GM19438 (cell line): ENCODE data around the gene RASSF5.
"Not testable (repeated sequence)": the region's sequence is repeated elsewhere in the genome, so short reads cannot be mapped to it uniquely, and the experiment has no call there.

Experiments
- ATAC-seq: cut with Tn5 transposase; IDR thresholded peaks from one replicate; pipeline ENCODE4 v1.9.1; 2021; ENCODE audit warnings: low read depth; ENCODE audit not compliant: unreplicated experiment

The RASSF5 gene

DNA sequence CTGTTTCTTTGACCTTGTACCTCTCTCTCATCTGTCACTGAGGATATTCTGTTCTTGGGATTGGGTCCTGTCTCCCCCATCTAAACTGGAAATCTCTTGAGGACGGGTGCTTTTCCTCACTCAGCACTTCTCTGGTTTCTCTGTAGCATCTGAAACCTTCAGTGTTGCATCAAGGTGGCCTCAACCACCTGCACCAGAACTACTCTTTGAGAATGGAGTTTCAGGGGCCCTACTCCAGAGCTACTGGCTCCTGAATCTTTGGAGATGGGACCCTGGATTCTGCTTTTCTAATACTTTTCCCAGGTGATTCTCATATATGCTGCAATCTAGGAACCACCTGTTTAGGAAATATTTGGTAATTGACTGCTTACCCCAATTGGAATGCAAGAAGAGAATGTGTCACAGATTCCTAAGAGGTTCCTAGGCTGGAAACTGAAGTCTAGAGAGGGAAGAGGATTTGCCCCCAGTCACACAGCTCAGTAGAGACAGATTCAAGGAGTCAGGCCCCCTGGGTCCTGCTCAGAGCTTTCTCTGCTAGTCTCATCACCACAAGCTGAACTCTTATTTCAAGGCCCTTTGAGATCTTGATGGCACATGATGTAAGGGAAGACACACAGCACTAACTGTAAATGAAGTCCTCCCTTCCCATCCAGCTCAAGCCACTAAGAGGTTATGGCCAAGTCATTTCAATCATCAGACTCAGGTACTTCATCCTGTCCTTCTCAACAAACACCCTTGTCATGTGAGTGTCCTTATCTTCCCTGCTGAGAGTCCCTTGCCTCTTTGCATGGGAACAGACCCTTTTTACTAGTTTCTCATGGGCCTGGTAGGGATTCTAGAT is 56.3 kb downstream of the RASSF5 start:
- peak; percentile 38 for ATAC-seq

DNA sequence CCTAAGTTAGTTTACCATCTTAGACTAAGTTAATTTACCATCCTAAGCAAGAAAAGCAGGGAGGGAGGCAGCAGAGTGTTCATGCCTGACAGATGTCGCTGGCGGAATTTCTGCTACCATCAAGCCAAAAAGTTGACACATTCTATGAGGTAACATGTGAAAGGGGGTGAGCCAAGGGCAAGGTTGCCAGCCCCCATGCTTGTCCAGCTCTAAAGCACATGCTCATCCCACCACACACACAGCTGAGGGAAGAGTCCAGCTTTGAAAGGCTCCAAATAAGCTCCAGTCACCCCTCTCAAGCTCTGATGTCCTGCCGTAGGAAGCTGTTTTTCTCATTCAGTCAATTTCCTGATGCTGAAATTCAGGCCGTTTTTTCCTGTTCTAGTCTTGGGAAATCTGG is 58.7 kb downstream of the RASSF5 start:
- no peak for ATAC-seq

DNA sequence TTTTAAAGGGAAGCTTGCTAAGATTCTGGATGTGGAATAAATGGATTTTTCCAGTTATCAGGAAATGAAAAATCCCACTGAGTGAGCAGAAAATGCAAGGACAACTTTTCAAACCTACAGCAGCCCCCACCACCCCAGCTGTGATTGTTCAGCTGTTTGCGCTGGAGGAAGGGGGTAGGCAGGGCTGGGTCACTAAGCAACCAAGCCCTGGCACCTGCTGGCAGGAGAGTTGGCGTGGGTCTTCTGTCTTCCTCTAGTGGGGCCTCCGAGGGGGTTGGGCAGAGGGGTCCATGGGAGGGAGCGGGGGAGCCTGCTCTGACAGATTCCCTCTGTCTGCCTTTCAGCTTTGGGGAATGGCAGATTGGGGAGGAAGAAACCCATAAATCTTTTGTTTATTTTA is 59.7 kb downstream of the RASSF5 start:
- no peak for ATAC-seq

DNA sequence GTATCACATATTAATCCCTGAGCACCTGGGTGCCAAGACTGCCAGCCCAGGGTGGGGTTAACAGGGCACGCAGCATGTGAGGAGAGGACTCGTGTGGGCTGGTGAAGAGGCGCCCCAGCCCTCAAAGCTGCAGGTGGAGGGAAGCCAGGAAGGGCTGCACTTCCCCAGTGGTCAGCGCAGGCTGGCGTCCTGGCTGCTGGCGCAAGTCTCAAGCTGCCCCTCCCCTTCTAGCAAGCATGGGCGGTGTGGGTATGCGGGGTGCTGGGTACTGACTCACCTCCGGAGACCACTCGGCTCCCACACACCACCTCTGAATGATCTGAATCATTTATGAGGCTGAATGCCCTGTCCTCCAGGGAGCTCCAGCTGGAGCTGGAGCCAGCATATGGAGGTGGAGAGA is 60.9 kb downstream of the RASSF5 start:
- no peak for ATAC-seq

DNA sequence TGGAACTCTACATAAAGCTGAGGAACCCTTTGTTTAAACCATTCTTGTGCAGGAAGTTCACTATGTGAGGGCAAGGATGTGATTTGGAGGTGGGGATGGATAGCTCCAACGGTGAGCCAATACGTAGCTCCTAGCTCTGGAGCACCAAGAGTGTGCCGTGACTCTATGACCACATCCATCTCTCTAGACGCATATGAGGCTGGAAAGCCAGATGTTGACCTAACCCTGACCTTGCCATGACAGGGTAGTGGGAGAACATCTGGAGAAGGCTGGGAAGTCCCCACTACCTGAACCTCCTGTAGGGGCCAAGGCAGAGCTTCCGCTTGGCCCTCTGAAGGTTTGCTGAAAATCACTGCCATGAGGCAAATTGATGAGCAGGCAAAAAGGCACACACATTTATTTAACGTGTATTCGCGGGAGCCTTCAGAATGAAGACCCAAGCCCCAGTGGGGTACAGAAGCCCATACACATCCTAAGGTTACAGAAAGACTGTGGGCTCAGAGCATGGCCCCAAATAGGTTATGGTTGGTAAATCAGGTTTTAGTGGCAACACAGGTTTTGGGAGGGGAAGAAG is 61.5 kb downstream of the RASSF5 start:
- no peak for ATAC-seq

DNA sequence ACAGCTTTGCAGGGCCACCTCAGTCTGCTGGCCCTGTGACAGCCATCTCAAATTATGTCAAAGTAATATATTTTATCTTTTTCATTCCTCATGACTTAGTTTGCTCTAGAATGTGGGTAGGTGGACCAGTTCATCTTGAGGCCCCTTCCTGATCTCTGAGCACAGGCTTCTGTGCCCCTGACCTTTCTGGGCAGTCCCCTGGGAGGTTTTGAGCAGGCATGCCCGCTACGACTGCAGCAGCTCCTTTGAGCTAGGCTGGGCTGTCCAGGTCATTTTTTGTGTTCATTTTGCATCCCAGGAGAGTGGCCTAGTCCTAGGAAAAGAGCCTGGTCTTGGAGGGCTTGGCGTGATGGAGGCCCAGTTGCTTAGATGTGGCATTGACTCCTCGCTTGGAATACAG is 62.2 kb downstream of the RASSF5 start:
- ATAC-seq: no peak

DNA sequence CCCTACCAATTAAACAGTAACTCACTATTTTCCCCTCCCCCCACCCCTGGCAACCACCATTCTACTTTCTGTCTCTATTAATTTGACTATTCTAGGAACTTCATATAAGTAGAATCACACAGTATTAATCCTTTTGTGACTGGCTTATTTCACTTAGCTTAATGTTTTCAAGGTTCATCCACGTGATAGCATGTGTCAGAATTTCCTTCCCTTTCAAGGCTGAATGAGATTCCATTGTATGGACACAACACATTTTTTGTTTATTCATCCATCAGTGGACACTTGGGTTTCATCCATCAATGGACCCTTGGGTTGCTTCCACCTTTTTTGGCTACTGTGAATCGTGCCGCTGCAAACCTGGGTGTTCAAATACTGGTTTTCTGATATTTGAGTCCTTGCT is 63.2 kb downstream of the RASSF5 start:
- ATAC-seq: no peak

DNA sequence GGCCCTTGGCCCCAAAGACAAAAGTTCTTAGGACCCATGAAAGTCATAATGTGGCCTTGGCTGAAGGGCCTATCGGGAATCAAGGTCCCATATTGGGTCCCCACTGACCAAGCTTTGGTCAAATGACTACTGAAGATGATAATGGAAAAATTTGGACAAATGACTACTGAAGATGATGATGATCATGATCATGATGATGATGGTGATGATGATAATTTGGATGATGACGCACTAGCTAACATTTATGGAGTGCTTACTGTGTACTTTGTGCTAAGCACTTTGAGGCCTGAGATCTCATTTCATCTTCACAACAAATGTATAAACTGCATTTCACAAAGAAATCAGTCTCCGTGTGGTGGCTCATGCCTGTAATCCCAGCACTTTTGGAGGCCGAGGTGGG is 65.5 kb downstream of the RASSF5 start:
- ATAC-seq: no peak

DNA sequence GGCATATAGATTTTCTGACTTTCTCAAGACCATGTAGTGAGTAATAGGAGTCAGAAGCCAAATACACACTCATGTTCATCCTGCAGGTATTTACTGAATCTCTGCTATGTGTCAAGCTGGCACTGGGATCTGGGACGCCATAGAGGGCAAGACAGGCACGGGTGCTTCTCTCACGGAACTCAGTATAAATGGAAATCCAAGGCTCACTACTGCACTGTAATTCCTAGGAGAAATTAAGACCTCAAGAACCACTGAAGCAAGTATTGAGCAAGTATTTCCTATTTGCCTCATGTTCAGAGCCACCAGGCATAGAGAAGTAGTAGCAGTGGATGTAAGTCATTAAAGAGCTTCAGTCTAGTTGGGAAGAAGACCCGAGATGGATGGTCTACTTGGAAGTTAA is 66.0 kb downstream of the RASSF5 start:
- ATAC-seq: no peak

DNA sequence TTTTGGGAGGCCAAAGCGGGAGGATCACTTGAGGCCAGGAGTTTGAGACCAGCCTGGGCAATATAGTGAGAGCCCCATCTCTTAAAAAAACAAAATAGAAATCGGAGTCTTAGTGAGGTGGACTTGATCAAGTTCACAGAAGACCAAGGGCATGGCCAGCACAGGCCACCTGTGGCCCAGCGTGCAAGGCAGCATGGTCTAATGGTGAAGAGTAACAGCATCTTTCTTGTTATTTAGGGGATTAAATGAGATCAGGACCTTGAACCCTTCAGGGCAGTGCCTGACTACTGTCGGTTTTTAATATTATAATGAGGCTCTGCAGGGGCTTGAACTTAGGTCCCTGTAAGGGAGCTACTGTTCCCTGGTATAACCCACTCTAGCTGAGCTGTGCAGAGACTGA is 66.4 kb downstream of the RASSF5 start:
- ATAC-seq: no peak

DNA sequence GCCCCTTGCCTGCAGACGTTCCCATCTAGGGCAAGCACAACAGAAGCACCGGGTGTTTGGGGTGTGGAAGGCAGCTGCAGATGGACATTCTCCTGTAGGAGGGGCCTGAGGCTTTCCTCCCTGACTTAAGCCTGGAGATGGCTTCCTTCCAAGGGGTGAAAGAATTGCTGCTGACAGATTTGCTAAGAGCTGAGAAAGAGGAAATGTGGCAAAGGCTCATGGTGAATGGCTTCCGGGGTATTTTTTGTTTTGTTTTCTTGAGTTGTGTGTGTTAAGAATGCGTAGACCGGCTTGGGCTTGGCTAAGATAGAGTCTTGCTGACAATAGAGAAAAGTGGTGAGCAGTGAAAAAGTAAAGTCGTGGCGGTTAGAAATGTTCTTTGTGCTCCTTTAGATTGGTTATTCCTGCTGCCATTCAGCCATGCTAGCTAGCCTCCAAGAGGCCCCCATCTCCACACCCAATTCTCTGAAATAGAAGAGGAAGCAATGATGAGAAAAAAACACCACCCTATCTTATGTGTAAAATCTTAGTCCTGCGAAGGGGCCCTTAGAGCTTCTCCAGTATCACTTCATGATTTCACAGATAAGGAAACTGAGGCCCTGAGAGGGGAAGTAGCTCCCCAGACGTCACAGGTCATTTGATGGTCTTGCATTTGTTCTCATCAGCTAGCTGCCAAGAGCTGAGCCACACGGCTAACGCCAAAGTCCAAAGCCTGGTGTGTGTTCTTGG is 68.0 kb downstream of the RASSF5 start:
- ATAC-seq: no peak

DNA sequence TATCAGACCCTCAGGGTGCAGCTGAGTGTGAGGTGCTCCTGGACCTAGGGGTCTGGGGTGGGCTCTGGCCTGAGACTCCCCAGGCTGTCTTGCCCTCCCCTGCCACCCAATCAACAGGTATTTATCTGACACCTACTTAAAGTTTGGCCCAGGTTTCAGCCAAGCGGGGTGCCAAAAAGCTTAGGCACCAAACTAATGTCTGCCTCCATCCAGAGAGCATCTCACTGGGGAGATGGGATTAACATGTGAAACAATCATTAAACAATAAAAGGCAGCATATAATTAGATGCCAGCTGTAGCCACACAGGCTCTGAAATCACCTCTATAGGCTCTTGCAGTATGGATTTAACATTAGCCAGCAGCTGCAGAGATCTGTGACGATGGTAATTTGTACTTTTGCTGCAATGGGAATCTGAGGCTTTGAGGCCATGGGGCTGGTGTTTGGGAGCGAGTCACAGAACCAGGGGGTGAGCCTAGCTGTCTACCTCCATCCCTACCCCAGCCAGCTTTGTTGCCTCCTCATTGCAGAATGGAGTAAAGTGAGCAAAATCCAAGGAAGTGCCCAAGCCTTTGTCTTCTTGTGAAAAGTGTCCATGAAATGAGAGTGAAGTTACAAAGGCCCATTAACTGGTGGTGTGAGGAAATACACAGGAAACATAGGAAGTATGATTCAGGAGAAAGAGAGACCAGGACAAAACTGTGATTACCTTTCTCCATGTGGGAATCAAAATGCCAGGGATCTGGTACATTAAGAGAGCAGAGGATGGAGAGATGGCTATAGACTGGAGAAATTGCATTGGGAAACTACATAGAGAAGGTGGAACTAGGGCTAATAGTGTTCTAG is 68.8 kb downstream of the RASSF5 start:
- ATAC-seq: no peak

DNA sequence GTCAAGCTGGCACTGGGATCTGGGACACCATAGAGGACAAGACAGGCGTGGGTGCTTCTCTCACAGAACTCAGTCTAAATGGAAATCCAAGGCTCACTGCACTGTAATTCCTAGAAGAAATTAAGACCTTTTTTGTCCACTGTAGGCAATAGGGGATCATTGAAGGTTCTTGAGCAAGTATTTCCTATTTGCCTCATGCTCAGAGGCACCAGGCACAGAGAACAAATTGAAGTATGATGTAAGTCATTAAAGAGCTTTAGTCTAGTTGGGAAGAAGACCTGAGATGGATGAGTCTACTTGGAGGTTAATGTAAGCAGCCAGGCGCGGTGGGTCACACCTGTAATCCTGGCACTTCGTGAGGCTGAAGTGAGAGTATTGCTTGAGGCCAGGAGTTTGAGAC is 70.3 kb downstream of the RASSF5 start:
- ATAC-seq: no peak

DNA sequence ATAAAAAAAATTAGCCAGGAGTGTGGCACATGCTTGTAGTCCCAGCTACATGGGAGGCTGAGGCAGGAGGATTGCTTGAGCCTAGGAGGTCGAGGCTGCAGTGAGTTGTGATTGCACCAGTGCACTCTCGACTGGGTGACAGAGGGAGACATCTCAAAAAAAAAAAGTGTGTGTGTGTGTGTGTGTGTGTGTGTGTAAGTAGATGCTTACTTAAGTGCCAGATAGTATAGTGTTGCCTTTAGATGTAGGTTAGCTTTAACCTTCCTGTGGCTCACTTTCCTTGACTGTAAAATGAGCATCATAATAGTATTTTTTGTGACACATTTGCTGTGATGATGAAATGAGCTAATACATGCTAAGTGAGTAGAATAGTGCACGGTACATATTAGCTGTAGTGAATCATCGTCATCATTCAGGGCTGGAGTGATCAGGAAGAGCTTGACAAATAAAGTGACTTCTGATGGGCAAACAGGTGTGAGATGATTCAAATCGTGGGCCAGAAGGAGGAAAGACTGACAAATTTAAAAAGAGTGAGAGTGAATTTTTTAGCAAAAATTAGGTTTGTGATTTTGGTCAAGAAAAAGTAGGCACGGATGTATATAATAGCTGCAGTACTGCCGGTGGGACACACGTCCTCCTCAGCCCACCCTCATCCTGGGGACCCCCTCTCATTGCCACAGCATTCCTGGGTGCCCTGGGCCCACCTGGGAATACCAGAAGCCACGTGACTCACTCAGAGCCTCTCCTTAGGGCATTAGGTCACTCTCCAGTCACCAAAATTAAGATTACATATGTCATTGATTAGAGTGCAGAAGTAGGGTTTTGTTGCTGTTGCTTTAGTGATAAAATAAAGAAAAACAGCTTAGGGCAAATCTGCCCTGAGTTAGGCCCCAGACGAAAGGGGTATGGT is 71.0 kb downstream of the RASSF5 start:
- ATAC-seq: no peak

DNA sequence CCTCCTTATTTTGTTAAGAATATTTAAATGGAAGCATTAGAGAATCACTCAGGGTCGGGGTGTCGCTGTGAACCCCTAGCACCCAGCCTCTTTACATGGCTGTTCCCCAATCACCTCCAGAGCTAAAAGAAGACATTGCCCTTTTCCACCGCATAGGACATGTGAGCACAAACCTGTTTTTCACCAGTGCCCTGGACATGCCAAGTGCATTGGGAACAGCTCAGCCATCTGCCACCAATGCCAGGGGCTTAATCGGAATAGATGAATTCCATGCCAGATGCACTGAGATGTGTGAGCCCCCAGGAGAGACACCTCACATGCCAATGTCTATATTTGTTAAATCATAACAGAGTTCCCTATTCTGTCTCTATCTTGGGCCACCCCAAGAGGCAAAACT is 71.6 kb downstream of the RASSF5 start:
- no peak for ATAC-seq

DNA sequence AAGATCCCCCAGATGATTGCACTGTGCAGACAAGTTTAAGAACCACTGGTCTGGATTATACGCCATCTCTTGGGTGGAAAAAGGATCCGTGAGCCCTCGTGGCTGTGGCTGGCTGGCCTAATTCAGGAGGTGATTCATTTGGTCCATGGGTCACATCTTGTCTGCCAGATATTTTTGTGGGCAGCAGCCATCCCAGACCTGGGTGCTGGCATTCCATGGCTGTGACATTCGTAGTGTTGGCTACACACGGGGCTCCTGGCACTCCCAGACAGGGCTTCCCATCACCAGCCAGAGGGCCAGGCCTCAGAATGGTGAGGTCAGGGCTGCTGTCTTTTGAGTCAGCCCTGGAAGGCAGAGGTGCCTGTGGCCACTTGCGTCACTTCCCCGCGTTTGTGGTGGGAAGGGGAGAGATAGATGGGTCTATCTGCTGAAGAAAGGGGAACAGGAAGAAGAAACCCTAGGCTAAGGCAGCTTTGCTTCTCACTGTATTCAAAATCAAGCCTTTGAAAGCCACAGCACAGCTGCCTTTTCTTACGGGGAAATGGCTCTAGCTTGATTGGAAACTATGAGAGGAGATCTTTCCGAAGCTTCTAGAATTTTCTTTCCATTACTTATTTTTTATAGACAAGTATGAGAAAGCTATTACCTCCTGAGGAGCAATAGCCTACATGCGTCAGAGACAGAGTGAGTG is 72.6 kb downstream of the RASSF5 start:
- ATAC-seq: peak; percentile 82

DNA sequence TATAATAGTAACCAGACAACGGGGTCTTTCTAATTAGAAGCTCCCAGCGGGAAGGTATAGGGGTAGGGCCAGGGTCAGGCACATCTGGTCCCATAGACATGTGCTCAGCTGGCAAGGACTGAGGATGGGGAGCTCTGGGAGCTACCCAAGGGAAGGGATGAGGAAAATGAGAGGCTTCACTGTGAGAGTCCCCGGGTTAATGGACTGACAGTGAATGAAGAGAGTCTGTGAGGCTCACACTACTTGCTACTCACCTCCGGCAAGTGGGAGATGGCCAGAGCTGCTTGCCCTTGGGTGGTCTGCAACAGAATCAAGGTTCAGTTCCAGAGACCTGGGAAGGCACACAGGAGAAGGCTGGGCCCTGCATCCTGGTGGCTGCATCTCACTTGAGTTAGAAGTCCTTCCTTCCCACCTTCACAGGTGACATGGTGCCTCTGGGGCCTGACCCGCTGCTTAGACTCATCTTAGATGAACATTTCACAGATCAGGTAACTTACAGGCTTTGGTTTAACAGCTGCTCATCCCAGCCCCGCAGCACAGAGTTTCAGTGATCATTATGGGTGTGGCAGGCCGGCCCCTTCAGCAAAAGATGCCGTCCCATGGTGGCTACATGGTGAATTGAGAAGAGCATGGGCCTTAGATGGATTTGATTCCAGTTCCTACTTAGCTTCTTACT is 73.2 kb downstream of the RASSF5 start:
- no peak for ATAC-seq

DNA sequence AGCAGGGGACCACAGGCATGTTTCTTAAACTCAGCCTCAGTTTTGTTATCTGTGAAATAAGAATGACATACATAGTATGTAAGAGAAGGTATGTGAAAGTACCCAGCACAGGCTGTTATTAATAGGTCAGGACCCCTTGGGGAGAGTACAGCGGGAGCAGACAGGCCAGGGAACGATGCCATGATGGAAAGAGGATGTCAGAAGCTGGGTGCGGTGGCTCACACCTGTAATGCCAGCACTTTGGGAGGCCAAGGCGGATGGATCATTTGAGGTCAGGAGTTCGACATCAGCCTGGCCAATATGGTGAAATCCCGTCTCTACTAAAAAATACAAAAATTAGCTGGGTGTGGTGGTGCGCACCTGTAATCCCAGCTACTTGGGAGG is 73.8 kb downstream of the RASSF5 start:
- ATAC-seq: not testable (repeated sequence)

DNA sequence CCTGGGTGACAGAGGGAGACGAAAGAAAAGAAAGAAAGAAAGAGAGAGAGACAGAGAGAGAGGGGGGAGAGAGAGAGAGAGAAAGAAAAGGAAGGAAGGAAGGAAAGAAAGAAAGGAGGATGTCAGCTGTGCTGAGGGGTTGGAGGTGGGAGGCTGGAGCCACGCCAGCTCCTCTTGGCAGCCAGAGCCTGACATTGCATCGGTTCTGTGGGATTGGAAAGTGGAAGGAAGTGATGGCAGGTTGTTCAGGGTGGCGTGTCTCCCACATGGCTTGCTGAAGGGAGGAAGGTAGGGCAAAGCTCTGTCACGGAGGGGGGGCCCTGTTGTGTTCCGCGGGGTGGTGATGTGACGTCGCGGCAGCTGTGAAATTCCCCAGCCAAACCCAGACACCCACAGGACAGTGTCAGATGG is 74.2 kb downstream of the RASSF5 start:
- ATAC-seq: no peak
